ENCODE data around the gene HYOU1.

DNA sequence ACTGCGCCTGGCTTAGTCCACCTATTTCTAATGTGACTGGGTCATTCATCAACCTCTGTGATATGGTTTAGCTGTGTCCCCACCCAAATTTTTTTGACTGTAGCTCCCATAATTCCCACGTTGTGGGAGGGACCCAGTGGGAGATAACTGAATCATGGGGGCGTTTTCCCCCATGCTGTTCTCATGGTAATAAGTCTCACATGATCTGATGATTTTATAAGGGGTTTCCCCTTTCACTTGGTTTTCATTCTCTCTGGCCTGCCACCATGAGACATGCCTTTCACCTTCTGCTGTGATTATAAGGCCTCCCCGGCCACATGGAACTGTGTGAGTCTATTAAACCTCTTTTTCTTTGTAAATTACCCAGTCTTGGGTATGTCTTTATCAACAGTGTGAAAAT lies 50.3 kb downstream of the HYOU1 start:
- TF ChIP-seq, protein P1, sequence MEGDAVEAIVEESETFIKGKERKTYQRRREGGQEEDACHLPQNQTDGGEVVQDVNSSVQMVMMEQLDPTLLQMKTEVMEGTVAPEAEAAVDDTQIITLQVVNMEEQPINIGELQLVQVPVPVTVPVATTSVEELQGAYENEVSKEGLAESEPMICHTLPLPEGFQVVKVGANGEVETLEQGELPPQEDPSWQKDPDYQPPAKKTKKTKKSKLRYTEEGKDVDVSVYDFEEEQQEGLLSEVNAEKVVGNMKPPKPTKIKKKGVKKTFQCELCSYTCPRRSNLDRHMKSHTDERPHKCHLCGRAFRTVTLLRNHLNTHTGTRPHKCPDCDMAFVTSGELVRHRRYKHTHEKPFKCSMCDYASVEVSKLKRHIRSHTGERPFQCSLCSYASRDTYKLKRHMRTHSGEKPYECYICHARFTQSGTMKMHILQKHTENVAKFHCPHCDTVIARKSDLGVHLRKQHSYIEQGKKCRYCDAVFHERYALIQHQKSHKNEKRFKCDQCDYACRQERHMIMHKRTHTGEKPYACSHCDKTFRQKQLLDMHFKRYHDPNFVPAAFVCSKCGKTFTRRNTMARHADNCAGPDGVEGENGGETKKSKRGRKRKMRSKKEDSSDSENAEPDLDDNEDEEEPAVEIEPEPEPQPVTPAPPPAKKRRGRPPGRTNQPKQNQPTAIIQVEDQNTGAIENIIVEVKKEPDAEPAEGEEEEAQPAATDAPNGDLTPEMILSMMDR (IDR thresholded peaks at IDR 0.05; ENCODE audit: borderline replicate concordance, extremely low read depth, low read length, poor library complexity, severe bottlenecking) = no peak
- TF ChIP-seq EZH2 (IDR thresholded peaks at IDR 0.05; ENCODE audit: borderline replicate concordance, low read depth, low read length, severe bottlenecking) = no peak

Measured in DND-41 (cell line).